Upper lobe of right lung (tissue), 1 donor: ENCODE data around the gene TRAM2. TPM values are rescaled to one million over a fixed set of nuclear protein-coding genes. Genes with fewer than 3 reads are reported as not detected.
A peak's percentile ranks its signal among the peaks of the same experiment; 100 is the strongest.

Source experiments
- ATAC-seq: fragments of 200-7000 bp; cut with Tn5 transposase; one replicate; pipeline ENCODE4 v1.9.1; 2020; ENCODE audit warnings: mild to moderate bottlenecking, moderate library complexity
- DNase-seq: peaks from one replicate; pipeline ENCODE4 v3.0.0-alpha.2; 2020
- H3K27ac ChIP-seq: fragments of 200-600 bp; one replicate; pipeline ENCODE4 v1.8.0; 2022
- H3K27me3 ChIP-seq: fragments of 200-600 bp; one replicate; pipeline ENCODE4 v1.8.0; 2022; ENCODE audit warnings: mild to moderate bottlenecking
- H3K36me3 ChIP-seq: fragments of 200-600 bp; one replicate; pipeline ENCODE4 v1.8.0; 2022
- H3K4me1 ChIP-seq: fragments of 200-600 bp; one replicate; pipeline ENCODE4 v1.8.0; 2022
- H3K4me3 ChIP-seq: fragments of 200-600 bp; one replicate; pipeline ENCODE4 v1.8.0; 2022; ENCODE audit warnings: mild to moderate bottlenecking
- H3K9me3 ChIP-seq: fragments of 200-600 bp; one replicate; pipeline ENCODE4 v1.8.0; 2022
- intact Hi-C: fragments of 100-400 bp; cut with DNase I; formaldehyde crosslinking; loops from one replicate; pipeline ENCODE4 v1.11.0; 2022
- total RNA-seq: library from RNA; stranded (reverse); fragmentation: NEBNext Ultra II Directional; extraction: Animal tissue kit (Norgen Biotek cat#: 25700); gene quantifications from one replicate; pipeline ENCODE4 v1.2.1, GENCODE V29; 2021
- TF ChIP-seq, protein P1 (sequence below): fragments of 200-600 bp; IDR thresholded peaks from one replicate; pipeline ENCODE4 v1.8.0; 2022; ENCODE audit warnings: antibody characterized with exemption
- donor health status: DM: no; HTN: yes; CAD: no; lungs with severe emphysema.

The TRAM2 gene
- total RNA-seq, 1 donor from 2014 or later = 24.2 TPM

GRCh38 chr6:52527436-52527835 is 49.4 kb downstream of the TRAM2 start:
- Histone ChIP-seq H3K36me3 (no peaks in the 10 kb centered on the region), H3K4me3 (no peak overlapping the region), H3K27me3 (no peaks in the 10 kb centered on the region), H3K9me3 (no peaks in the 10 kb centered on the region), H3K27ac (no peak overlapping the region), H3K4me1 (peaks cover 5% of the 10 kb centered on the region)
- no peak for DNase-seq
- no peak for ATAC-seq
- intact Hi-C loops = no loop called here
- TF ChIP-seq, protein P1, sequence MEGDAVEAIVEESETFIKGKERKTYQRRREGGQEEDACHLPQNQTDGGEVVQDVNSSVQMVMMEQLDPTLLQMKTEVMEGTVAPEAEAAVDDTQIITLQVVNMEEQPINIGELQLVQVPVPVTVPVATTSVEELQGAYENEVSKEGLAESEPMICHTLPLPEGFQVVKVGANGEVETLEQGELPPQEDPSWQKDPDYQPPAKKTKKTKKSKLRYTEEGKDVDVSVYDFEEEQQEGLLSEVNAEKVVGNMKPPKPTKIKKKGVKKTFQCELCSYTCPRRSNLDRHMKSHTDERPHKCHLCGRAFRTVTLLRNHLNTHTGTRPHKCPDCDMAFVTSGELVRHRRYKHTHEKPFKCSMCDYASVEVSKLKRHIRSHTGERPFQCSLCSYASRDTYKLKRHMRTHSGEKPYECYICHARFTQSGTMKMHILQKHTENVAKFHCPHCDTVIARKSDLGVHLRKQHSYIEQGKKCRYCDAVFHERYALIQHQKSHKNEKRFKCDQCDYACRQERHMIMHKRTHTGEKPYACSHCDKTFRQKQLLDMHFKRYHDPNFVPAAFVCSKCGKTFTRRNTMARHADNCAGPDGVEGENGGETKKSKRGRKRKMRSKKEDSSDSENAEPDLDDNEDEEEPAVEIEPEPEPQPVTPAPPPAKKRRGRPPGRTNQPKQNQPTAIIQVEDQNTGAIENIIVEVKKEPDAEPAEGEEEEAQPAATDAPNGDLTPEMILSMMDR = no peak

DNA sequence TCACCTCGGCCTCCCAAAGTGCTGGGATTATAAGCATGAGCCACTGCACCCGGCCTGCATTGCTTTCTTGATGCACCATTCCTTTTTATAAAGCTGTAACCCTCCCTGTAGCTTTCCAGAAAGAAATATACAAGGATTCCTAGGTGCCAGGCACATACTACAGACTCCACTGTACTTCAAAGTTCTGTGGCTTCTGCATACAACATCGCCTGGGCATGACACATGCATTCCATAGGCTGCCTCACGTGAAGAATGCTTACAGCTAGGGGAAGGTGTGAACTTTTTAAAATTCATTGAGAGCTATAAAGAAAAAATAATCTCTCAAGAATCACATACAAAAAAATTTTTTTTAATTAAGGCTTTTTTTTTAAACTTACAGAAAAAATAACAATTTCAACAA is 50.2 kb downstream of the TRAM2 start:
- H3K4me1 ChIP-seq = peaks cover 11% of the 10 kb centered on the region
- H3K9me3 ChIP-seq = no peaks in the 10 kb centered on the region
- no peak for ATAC-seq
- no peak overlapping the region for H3K4me3 ChIP-seq
- TF ChIP-seq, protein P1 = no peak
- no peak for DNase-seq
- intact Hi-C loops = no loop called here
- no peaks in the 10 kb centered on the region for H3K36me3 ChIP-seq
- H3K27ac ChIP-seq = no peak overlapping the region
- no peaks in the 10 kb centered on the region for H3K27me3 ChIP-seq

DNA sequence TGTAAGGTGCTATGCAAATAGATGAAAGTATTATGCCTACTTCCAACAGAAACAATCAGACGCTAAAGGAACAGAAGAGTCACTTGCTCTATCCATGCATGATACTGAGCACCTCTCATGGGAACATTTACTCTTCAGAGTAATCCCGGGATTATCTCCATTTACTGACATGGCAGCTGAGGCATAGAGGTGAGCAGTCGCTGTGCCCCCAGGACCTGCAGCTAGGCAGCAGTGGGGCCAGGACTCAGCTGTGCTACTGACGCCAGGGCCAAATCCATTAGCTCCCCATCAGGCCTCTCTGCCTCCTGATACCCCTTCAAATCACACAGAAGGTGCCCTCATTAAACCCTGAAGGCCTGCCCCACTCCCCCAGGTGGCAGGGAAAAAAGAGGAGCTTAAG is 51.9 kb downstream of the TRAM2 start:
- intact Hi-C loops = no loop called here
- peaks cover 14% of the 10 kb centered on the region for H3K4me1 ChIP-seq
- no peak for DNase-seq
- no peaks in the 10 kb centered on the region for H3K9me3 ChIP-seq
- TF ChIP-seq, protein P1 = no peak
- ATAC-seq = no peak
- no peak overlapping the region for H3K4me3 ChIP-seq
- no peaks in the 10 kb centered on the region for H3K36me3 ChIP-seq
- H3K27ac ChIP-seq = no peak overlapping the region
- no peaks in the 10 kb centered on the region for H3K27me3 ChIP-seq

GRCh38 chr6:52523378-52524142 is 53.3 kb downstream of the TRAM2 start:
- intact Hi-C loops = no loop called here
- ATAC-seq = no peak
- TF ChIP-seq, protein P1 = no peak

GRCh38 chr6:52522655-52523054 is 54.2 kb downstream of the TRAM2 start:
- intact Hi-C loops = no loop called here
- H3K4me1 ChIP-seq = peaks cover 23% of the 10 kb centered on the region
- H3K4me3 ChIP-seq = no peak overlapping the region
- DNase-seq (no peak), ATAC-seq (no peak)
- TF ChIP-seq, protein P1 = no peak
- H3K27ac ChIP-seq = peak overlapping the region; percentile 44
- no peaks in the 10 kb centered on the region for H3K9me3 ChIP-seq
- no peaks in the 10 kb centered on the region for H3K36me3 ChIP-seq
- H3K27me3 ChIP-seq = no peaks in the 10 kb centered on the region

More at GRCh38 chr6:52523378-52524142, 53.3 kb downstream of the TRAM2 start:
- Histone ChIP-seq H3K27me3 (no peaks in the 10 kb centered on the region), H3K27ac (no peak overlapping the region), H3K9me3 (no peaks in the 10 kb centered on the region), H3K36me3 (no peaks in the 10 kb centered on the region), H3K4me1 (peaks cover 16% of the 10 kb centered on the region), H3K4me3 (no peak overlapping the region)
- DNase-seq = no peak
